ENCODE measurements around the gene ENPEP. TPM values are rescaled to one million over a fixed set of nuclear protein-coding genes. Genes with fewer than 3 reads are reported as not detected.

ENPEP gene
- total RNA-seq, 1 donor from 2014 or later, result 3.5 TPM

DNA sequence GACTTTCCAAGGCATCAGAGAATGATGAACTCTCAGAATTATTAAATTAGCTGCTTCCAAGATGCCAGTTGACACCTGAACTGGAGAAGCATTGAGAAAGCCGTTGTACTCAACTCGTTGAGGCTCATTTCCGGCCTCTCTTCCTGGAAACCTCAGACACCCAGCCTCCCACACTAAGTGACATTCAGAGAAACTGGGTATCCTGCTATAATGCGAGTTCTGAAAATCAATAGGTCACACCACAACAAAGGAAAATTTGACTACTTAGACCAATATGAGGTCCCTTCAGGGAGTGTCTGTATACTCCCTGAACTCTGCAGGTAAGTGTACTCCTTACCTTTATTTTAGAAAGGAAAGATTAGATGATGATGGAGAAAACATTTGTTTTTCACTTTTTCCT is 51.2 kb downstream of the ENPEP start:
- Histone ChIP-seq H3K27ac (replicated peaks) (no peak overlapping the region), H3K4me3 (no peak overlapping the region), H3K36me3 (no peaks in the 10 kb centered on the region), H3K9me3 (replicated peaks) (no peaks in the 10 kb centered on the region), H3K27me3 (ENCODE audit: low read depth) (peaks cover under 1% of the 10 kb centered on the region), H3K4me1 (no peaks in the 10 kb centered on the region)
- intact Hi-C loops (cut with micrococcal nuclease), result no loop called here
- no peak for DNase-seq
- no peak for TF ChIP-seq CTCF (IDR thresholded peaks at IDR 0.05; ENCODE audit: borderline replicate concordance)

GRCh38 chr4:110532901-110533589 is 57.1 kb downstream of the ENPEP start:
- H3K27ac ChIP-seq (replicated peaks), result no peak overlapping the region
- no peaks in the 10 kb centered on the region for H3K27me3 ChIP-seq (ENCODE audit: low read depth)
- no peak for TF ChIP-seq CTCF (IDR thresholded peaks at IDR 0.05; ENCODE audit: borderline replicate concordance)
- H3K4me1 ChIP-seq, result no peaks in the 10 kb centered on the region
- DNase-seq, result no peak
- peaks cover 2% of the 10 kb centered on the region for H3K36me3 ChIP-seq
- H3K9me3 ChIP-seq (replicated peaks), result peaks cover 12% of the 10 kb centered on the region
- H3K4me3 ChIP-seq, result no peak overlapping the region
- intact Hi-C loops (cut with micrococcal nuclease), result no loop called here

DNA sequence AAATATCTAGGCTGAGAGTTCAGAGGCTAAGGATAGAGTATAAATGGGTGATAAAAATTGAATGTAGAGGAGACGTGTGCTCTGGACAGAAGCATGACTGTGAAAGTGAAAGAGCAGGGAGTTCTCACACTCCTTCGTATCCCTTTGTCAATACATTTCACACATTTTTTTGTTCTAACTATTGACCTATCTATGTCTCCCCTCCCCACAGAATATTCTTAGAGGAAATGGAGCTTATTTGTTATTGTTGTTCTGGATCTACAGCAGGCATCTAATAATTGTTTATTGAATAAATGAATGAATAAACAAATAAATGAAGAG is 57.6 kb downstream of the ENPEP start:
- TF ChIP-seq CTCF (IDR thresholded peaks at IDR 0.05; ENCODE audit: borderline replicate concordance), result no peak
- Histone ChIP-seq H3K4me3 (no peak overlapping the region), H3K27ac (replicated peaks) (no peak overlapping the region), H3K9me3 (replicated peaks) (peaks cover 17% of the 10 kb centered on the region), H3K27me3 (ENCODE audit: low read depth) (no peaks in the 10 kb centered on the region), H3K36me3 (peaks cover 2% of the 10 kb centered on the region), H3K4me1 (no peaks in the 10 kb centered on the region)
- DNase-seq, result no peak
- intact Hi-C loops (cut with micrococcal nuclease), result no loop called here

DNA sequence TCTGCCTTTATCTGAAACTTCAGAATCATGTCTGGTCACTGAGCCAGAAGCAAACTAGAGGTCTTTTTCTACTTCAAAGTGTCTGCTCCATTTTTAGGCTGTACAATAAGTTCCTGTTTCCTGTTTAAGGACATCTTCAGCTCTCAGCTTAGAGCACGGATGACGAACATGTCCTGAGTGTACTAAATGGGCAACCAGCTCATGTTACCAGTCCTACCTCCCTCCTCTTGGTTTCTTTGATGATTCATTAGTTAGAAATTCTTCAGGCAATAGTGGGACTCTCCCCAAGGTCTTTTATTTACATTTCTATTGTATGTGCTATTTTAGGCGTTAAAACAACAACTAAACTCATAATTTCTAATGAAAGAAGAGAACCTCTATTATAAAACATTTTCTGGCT is 58.0 kb downstream of the ENPEP start:
- Histone ChIP-seq H3K9me3 (replicated peaks) (peaks cover 17% of the 10 kb centered on the region), H3K4me3 (no peak overlapping the region), H3K36me3 (peaks cover 2% of the 10 kb centered on the region), H3K27me3 (ENCODE audit: low read depth) (no peaks in the 10 kb centered on the region), H3K4me1 (no peaks in the 10 kb centered on the region), H3K27ac (replicated peaks) (no peak overlapping the region)
- DNase-seq, result no peak
- intact Hi-C loops (cut with micrococcal nuclease), result no loop called here
- no peak for TF ChIP-seq CTCF (IDR thresholded peaks at IDR 0.05; ENCODE audit: borderline replicate concordance)

GRCh38 chr4:110540581-110540980 is 64.6 kb downstream of the ENPEP start:
- TF ChIP-seq CTCF (IDR thresholded peaks at IDR 0.05; ENCODE audit: borderline replicate concordance), result no peak

More at GRCh38 chr4:110540581-110540980, 64.6 kb downstream of the ENPEP start:
- peaks cover 17% of the 10 kb centered on the region for H3K9me3 ChIP-seq (replicated peaks)
- no peak overlapping the region for H3K4me3 ChIP-seq
- no peaks in the 10 kb centered on the region for H3K27me3 ChIP-seq (ENCODE audit: low read depth)
- peaks cover 2% of the 10 kb centered on the region for H3K36me3 ChIP-seq
- intact Hi-C loops (cut with micrococcal nuclease), result no loop called here
- peaks cover 4% of the 10 kb centered on the region for H3K4me1 ChIP-seq
- no peak overlapping the region for H3K27ac ChIP-seq (replicated peaks)
- no peak for DNase-seq
